Measurements from ENCODE around the gene ZNF319. TPM values are rescaled to one million over a fixed set of nuclear protein-coding genes. Genes with fewer than 3 reads are reported as not detected.
A peak's percentile ranks its signal among the peaks of the same experiment; 100 is the strongest.

The ZNF319 gene
- total and polyA plus RNA-seq, 2 of the 8 experiments (the other 6 are each of a cell fraction or from before 2014, with no cell fraction given): 3.3 to 5.5 TPM

DNA sequence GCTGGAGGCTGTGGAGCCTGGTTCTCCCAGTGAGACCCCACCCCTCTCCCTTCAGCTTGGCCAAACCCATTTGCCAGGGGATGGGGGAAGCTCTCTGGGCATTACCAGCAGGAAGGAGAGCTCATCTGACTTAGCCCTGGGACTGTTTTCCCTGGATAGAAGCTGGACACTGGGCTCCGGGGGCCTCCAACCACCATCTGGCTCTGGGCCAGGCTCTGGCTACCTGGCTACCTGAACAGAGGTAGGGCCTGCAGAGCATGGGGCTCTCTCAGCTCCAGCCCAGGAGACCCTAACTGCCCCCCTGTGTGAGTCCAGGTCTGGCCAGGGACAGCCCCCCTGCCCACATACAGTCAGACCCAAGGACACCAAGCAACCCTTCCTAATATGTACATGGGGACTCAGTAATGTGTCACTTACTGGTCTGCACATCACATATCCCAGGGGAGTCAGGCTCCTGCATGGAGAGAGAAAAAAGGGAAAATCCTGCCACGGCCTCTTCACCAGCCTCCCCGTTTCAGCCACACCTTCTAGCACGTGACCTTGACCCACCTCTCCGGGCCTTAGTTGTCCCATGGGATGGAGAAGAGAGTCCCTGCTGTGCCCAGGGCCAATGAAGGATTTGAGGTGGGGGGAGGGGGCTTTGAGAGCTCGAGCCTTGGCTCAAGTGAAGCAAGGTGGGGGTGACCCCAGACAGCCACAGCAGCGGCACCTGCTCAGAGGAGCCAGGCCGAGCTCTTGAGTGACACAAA is 43.4 kb downstream of the ZNF319 start:
- Histone ChIP-seq H3K9ac (replicated peaks in 1 of 4; ENCODE audit: extremely low read depth in 1 of 4, low read depth in 3 of 4, low read length in 3 of 4) (no peak overlapping the region), H3K23me2 (ENCODE audit: low read depth, low read length) (no peaks in the 10 kb centered on the region), H3K14ac (ENCODE audit: insufficient read length) (no peak overlapping the region), H3K56ac (replicated peaks; ENCODE audit: insufficient read length, low read depth, low read length) (no peak overlapping the region), H3K79me2 (ENCODE audit: control insufficient read depth in 1 of 2, insufficient read depth in 2 of 2, low read length in 2 of 2) (no peaks in the 10 kb centered on the region), H2BK5ac (ENCODE audit: low read depth, low read length) (no peak overlapping the region), H4K91ac (replicated peaks; ENCODE audit: insufficient read length, low read length) (no peak overlapping the region), H3K18ac (ENCODE audit: extremely low read depth, low read length) (no peak overlapping the region), H3K4me1 (replicated peaks in 1 of 4; ENCODE audit: control insufficient read depth in 3 of 4, insufficient read depth in 4 of 4, low read length in 3 of 4) (peaks cover 0 to 10% (median 5%) of the 10 kb centered on the region in 4 experiments; a peak in 6 of 7 replicates), H3K36me3 (ENCODE audit: control insufficient read depth in 2 of 4, insufficient read depth in 4 of 4, low read length in 3 of 4) (no peaks in the 10 kb centered on the region), H3K79me1 (ENCODE audit: low read depth, low read length) (no peaks in the 10 kb centered on the region), H3K4ac (replicated peaks; ENCODE audit: insufficient read length, low read depth, low read length) (no peak overlapping the region), H2BK12ac (ENCODE audit: low read depth, low read length) (no peak overlapping the region), H4K5ac (ENCODE audit: insufficient read length, low read depth, low read length) (no peak overlapping the region), H3K9me3 (ENCODE audit: insufficient read depth in 2 of 2, low read depth in 1 of 2, low read length in 1 of 2) (no peaks in the 10 kb centered on the region), H2AFZ (ENCODE audit: low read length) (no peak overlapping the region), H3K4me3 (ENCODE audit: extremely low read depth in 1 of 4, insufficient read depth in 2 of 4, low read depth in 3 of 4, low read length in 4 of 4) (no peak overlapping the region), H3K27me3 (replicated peaks in 1 of 4; ENCODE audit: control insufficient read depth in 3 of 4, extremely low read depth in 1 of 4, insufficient read depth in 3 of 4, low read length in 3 of 4) (no peaks in the 10 kb centered on the region), H3K23ac (ENCODE audit: insufficient read length) (no peak overlapping the region), H3K27ac (ENCODE audit: low read depth, low read length) (no peak overlapping the region), H4K20me1 (replicated peaks in 1 of 2; ENCODE audit: control insufficient read depth in 1 of 2, insufficient read depth in 2 of 2, low read length in 2 of 2) (no peaks in the 10 kb centered on the region), H2BK120ac (replicated peaks; ENCODE audit: low read depth, low read length) (no peak overlapping the region), H3K4me2 (ENCODE audit: insufficient read depth in 1 of 2, low read depth in 2 of 2, low read length in 2 of 2) (no peak overlapping the region), H2BK15ac (ENCODE audit: low read length) (peak overlapping the region; percentile 40), H4K8ac (ENCODE audit: extremely low read depth, insufficient read depth, low read length) (no peak overlapping the region), H2BK20ac (ENCODE audit: low read length) (no peak overlapping the region), H2AK5ac (ENCODE audit: low read depth, low read length) (no peak overlapping the region)
- FAIRE-seq (no peak), DNase-seq (ENCODE audit: low read depth in 1 of 2, low spot score in 2 of 2) (no peak)
- CTCF ChIA-PET (ENCODE audit: partially characterized antibody): interaction anchor here (0.8 to 5.6 kb wide), 15 partner anchors 8 to 380 kb away, joined by 3 to 40 read pairs (median 4); no protein-coding TSS in a partner anchor
- POLR2A ChIA-PET (ENCODE audit: partially characterized antibody): interaction anchor here (0.6 to 1.2 kb wide), 4 partner anchors 28 to 266 kb away, joined by 3 to 4 read pairs (median 3); partner anchors contain the start of gene KATNB1
- WGBS, 2 experiments (ENCODE audit: extremely low coverage in 1 of 2, insufficient coverage in 1 of 2, insufficient read length in 1 of 2, insufficient replicate concordance in 2 of 2, low coverage in 1 of 2, low lambda C conversion rate in 2 of 2, missing lambda C conversion rate in 1 of 2): 91% methylated on average over 7 of the region's 8 CpGs; no CpG with 5 or more reads in 1 of the 2 experiments
- TF ChIP-seq CBX8 (IDR thresholded peaks at IDR 0.05; ENCODE audit: borderline replicate concordance, low read depth, low read length): no peak
- no peak for TF ChIP-seq ZNF274 (IDR thresholded peaks at IDR 0.05; ENCODE audit: borderline replicate concordance, extremely low read depth, low read length)
- no peak for TF ChIP-seq POU5F1 (IDR thresholded peaks at IDR 0.05; ENCODE audit: low read depth, low read length)
- no peak for TF ChIP-seq POLR2AphosphoS5 (IDR thresholded peaks at IDR 0.05; ENCODE audit: low read depth, low read length)
- no peak for TF ChIP-seq KDM1A (IDR thresholded peaks at IDR 0.05; ENCODE audit: borderline replicate concordance, low read length)
- TF ChIP-seq, protein P1, sequence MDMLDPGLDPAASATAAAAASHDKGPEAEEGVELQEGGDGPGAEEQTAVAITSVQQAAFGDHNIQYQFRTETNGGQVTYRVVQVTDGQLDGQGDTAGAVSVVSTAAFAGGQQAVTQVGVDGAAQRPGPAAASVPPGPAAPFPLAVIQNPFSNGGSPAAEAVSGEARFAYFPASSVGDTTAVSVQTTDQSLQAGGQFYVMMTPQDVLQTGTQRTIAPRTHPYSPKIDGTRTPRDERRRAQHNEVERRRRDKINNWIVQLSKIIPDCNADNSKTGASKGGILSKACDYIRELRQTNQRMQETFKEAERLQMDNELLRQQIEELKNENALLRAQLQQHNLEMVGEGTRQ (IDR thresholded peaks at IDR 0.05; ENCODE audit: low read length): no peak
- TF ChIP-seq BCL11A (IDR thresholded peaks at IDR 0.05; ENCODE audit: low read depth in 2 of 2, low read length in 2 of 2): no peak
- TF ChIP-seq BRCA1 (IDR thresholded peaks at IDR 0.05; ENCODE audit: low read depth, low read length): no peak
- no peak for TF ChIP-seq HDAC2 (IDR thresholded peaks at IDR 0.05; ENCODE audit: borderline replicate concordance in 1 of 2, low read depth in 2 of 2, low read length in 2 of 2)
- TF ChIP-seq, protein P2, sequence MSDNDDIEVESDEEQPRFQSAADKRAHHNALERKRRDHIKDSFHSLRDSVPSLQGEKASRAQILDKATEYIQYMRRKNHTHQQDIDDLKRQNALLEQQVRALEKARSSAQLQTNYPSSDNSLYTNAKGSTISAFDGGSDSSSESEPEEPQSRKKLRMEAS (IDR thresholded peaks at IDR 0.05): no peak
- TF ChIP-seq SIRT6 (IDR thresholded peaks at IDR 0.05; ENCODE audit: low read length): no peak
